NCI-H2196 (cell line): ENCODE data around the gene ACD.

Experiments used
- DNase-seq: peaks from one replicate; lab custom pipeline; 2025; ENCODE audit not compliant: unreplicated experiment; lab: John Stamatoyannopoulos, UW

The ACD gene

GRCh38 chr16:67662653-67663010, 2.6 kb upstream of the ACD start:
- no peak for DNase-seq

- no peak for DNase-seq
Measured at GRCh38 chr16:67661886-67662652, 2.0 kb upstream of the ACD start.

GRCh38 chr16:67661101-67661761, 1.2 kb upstream of the ACD start:
- no peak for DNase-seq

- DNase-seq = peak; percentile 93
Measured at GRCh38 chr16:67660564-67661028, 536 bp upstream of the ACD start, which contains the start of gene PARD6A. TSS of gene PARD6A (plus strand) at chr16:67660960. CDS start at chr16:67661039, 79 bp downstream.

- DNase-seq = no peak
Measured at GRCh38 chr16:67658849-67659674, 998 bp downstream of the ACD start.

GRCh38 chr16:67657751-67658518, 2.1 kb downstream of the ACD start:
- no peak for DNase-seq

GRCh38 chr16:67657017-67657608, 2.9 kb downstream of the ACD start:
- no peak for DNase-seq

GRCh38 chr16:67656344-67657016, 3.6 kb downstream of the ACD start:
- no peak for DNase-seq

GRCh38 chr16:67655363-67655762, 4.7 kb downstream of the ACD start:
- DNase-seq = no peak

- no peak for DNase-seq
Measured at GRCh38 chr16:67654403-67654911, 5.6 kb downstream of the ACD start.

- DNase-seq = no peak
Measured at GRCh38 chr16:67653789-67654402, 6.2 kb downstream of the ACD start.

- no peak for DNase-seq
Measured at GRCh38 chr16:67653128-67653788, 6.8 kb downstream of the ACD start.

GRCh38 chr16:67652578-67653127, 7.4 kb downstream of the ACD start:
- DNase-seq = no peak

- DNase-seq = no peak
Measured at GRCh38 chr16:67651847-67652246, 8.2 kb downstream of the ACD start.

- DNase-seq = no peak
Measured at GRCh38 chr16:67651039-67651438, 9.0 kb downstream of the ACD start.

GRCh38 chr16:67650023-67650422, 10.0 kb downstream of the ACD start:
- no peak for DNase-seq

GRCh38 chr16:67649494-67649931, 10.5 kb downstream of the ACD start:
- no peak for DNase-seq

- DNase-seq = no peak
Measured at GRCh38 chr16:67648764-67649407, 11.2 kb downstream of the ACD start.
